ENCODE results near the gene GRK5.
"Not testable (repeated sequence)": the region's sequence is repeated elsewhere in the genome, so short reads cannot be mapped to it uniquely, and the experiment has no call there.

The GRK5 gene

DNA sequence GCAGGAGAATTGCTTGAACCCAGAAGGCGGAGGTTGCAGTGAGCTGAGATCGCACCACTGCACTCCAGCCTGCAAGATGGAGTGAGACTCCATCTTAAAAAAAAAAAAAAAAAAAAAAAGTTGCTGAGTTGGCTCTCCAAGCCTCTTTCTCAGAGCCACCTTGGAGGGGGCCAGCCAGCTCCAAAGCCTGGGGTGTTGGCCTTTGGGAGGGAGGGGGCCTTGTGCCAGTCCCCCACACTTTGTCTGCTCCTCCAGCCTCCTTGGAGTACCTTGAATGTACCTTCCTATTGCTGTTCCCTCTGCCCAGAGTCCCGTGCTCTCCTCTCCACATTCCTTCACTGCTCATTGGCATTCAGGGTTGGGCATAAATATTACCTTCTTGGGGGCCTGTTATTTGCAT lies 62.4 kb downstream of the GRK5 start:
- Histone ChIP-seq H3K27ac (ENCODE audit: low read depth, low read length) (no peak overlapping the region), H3K27me3 (ENCODE audit: low read length) (no peaks in the 10 kb centered on the region), H3K9me2 (replicated peaks; ENCODE audit: insufficient read depth, low read length) (no peaks in the 10 kb centered on the region), H3K9me3 (ENCODE audit: insufficient read depth, low read length) (no peaks in the 10 kb centered on the region), H3K79me2 (ENCODE audit: insufficient read depth, low read length) (no peaks in the 10 kb centered on the region), H3K36me3 (ENCODE audit: low read length) (no peaks in the 10 kb centered on the region), H3K4me2 (ENCODE audit: low read depth, low read length, poor library complexity, severe bottlenecking) (no peak overlapping the region), H3K4me3 (ENCODE audit: insufficient read depth, low read length, poor library complexity, severe bottlenecking) (no peak overlapping the region), H4K20me1 (ENCODE audit: low read depth, low read length) (no peaks in the 10 kb centered on the region), H2AFZ (ENCODE audit: low read depth, low read length, severe bottlenecking) (no peak overlapping the region), H3F3A (ENCODE audit: insufficient read depth) (no peaks in the 10 kb centered on the region), H3K9ac (ENCODE audit: low read length) (no peak overlapping the region)
- TF ChIP-seq, protein P1, sequence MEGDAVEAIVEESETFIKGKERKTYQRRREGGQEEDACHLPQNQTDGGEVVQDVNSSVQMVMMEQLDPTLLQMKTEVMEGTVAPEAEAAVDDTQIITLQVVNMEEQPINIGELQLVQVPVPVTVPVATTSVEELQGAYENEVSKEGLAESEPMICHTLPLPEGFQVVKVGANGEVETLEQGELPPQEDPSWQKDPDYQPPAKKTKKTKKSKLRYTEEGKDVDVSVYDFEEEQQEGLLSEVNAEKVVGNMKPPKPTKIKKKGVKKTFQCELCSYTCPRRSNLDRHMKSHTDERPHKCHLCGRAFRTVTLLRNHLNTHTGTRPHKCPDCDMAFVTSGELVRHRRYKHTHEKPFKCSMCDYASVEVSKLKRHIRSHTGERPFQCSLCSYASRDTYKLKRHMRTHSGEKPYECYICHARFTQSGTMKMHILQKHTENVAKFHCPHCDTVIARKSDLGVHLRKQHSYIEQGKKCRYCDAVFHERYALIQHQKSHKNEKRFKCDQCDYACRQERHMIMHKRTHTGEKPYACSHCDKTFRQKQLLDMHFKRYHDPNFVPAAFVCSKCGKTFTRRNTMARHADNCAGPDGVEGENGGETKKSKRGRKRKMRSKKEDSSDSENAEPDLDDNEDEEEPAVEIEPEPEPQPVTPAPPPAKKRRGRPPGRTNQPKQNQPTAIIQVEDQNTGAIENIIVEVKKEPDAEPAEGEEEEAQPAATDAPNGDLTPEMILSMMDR (IDR thresholded peaks at IDR 0.05; ENCODE audit: insufficient read depth, low read length, poor library complexity, severe bottlenecking) = no peak

DNA sequence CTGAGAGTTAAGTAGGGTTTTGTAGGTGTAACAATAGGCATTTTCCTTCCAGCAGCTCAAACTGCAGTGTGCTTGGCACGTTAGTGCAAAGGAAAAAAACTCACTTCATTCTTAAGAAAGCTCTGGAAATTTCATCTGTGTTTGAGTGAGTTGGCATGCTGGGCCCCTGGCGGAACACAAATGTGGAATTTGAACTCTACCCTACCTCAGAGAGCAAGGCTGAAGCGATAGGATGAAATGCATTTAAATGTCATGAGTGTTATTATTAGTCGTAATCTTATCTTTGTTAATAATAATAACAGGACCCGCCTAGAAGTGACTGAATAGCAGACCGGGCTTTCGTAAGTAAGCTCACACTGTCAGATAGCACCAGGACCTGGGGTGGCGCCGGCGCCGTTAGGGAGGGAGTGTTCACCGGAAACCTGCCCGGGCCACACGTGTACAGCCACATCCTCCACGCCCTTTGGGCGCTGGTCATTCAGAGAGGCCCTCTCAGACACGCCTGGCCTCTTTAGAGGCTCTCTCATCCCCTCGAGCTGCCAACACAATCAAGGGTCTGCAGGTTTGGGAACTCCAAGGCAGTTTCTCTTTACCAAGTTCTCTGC lies 63.5 kb downstream of the GRK5 start:
- Histone ChIP-seq H4K20me1 (ENCODE audit: low read depth, low read length) (no peaks in the 10 kb centered on the region), H3K9me3 (ENCODE audit: insufficient read depth, low read length) (no peaks in the 10 kb centered on the region), H3K27me3 (ENCODE audit: low read length) (no peaks in the 10 kb centered on the region), H3K4me3 (ENCODE audit: insufficient read depth, low read length, poor library complexity, severe bottlenecking) (no peak overlapping the region), H3K9ac (ENCODE audit: low read length) (no peak overlapping the region), H3K27ac (ENCODE audit: low read depth, low read length) (no peak overlapping the region), H3K4me2 (ENCODE audit: low read depth, low read length, poor library complexity, severe bottlenecking) (no peak overlapping the region), H3K79me2 (ENCODE audit: insufficient read depth, low read length) (no peaks in the 10 kb centered on the region), H3F3A (ENCODE audit: insufficient read depth) (no peaks in the 10 kb centered on the region), H3K36me3 (ENCODE audit: low read length) (no peaks in the 10 kb centered on the region), H2AFZ (ENCODE audit: low read depth, low read length, severe bottlenecking) (no peak overlapping the region), H3K9me2 (replicated peaks; ENCODE audit: insufficient read depth, low read length) (no peaks in the 10 kb centered on the region)
- TF ChIP-seq EZH2phosphoT487 (conservative IDR thresholded peaks at IDR 0.05; ENCODE audit: low read length) = no peak
- TF ChIP-seq, protein P1 (IDR thresholded peaks at IDR 0.05; ENCODE audit: insufficient read depth, low read length, poor library complexity, severe bottlenecking) = no peak

DNA sequence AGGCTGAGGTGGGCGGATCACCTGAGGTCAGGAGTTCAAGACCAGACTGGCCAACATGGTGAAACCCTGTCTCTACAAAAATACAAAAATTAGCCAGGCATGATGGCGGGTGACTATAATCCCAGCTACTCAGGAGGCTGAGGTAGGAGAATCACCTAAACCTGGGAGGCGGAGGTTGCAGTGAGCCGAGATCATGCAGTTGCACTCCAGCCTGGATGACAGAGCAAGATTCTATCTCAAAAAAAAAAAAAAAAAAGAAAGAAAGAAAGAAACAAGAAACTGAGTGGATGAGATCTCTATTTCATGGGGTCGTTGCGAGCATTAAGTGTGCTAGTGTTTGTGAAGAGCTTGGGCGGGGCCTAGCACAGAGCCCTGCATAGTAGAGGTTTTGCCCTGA lies 65.0 kb downstream of the GRK5 start:
- H3K27ac ChIP-seq (ENCODE audit: low read depth, low read length); H3K27me3 ChIP-seq (ENCODE audit: low read length); H3K4me2 ChIP-seq (ENCODE audit: low read depth, low read length, poor library complexity, severe bottlenecking): not testable (repeated sequence)

GRCh38 chr10:119272736-119273135 lies 65.4 kb downstream of the GRK5 start:
- TF ChIP-seq, protein P1 (IDR thresholded peaks at IDR 0.05; ENCODE audit: insufficient read depth, low read length, poor library complexity, severe bottlenecking) = no peak
- no peak for TF ChIP-seq EZH2phosphoT487 (conservative IDR thresholded peaks at IDR 0.05; ENCODE audit: low read length)
- no peak overlapping the region for H3K4me3 ChIP-seq (ENCODE audit: insufficient read depth, low read length, poor library complexity, severe bottlenecking)
- no peaks in the 10 kb centered on the region for H3K27me3 ChIP-seq (ENCODE audit: low read length)
- no peak overlapping the region for H3K9ac ChIP-seq (ENCODE audit: low read length)
- H2AFZ ChIP-seq (ENCODE audit: low read depth, low read length, severe bottlenecking) = no peak overlapping the region
- H3K36me3 ChIP-seq (ENCODE audit: low read length) = no peaks in the 10 kb centered on the region
- H3F3A ChIP-seq (ENCODE audit: insufficient read depth) = no peaks in the 10 kb centered on the region
- H3K4me2 ChIP-seq (ENCODE audit: low read depth, low read length, poor library complexity, severe bottlenecking) = no peak overlapping the region
- no peak overlapping the region for H3K27ac ChIP-seq (ENCODE audit: low read depth, low read length)
- no peaks in the 10 kb centered on the region for H4K20me1 ChIP-seq (ENCODE audit: low read depth, low read length)
- H3K9me3 ChIP-seq (ENCODE audit: insufficient read depth, low read length) = no peaks in the 10 kb centered on the region
- H3K79me2 ChIP-seq (ENCODE audit: insufficient read depth, low read length) = no peaks in the 10 kb centered on the region
- no peaks in the 10 kb centered on the region for H3K9me2 ChIP-seq (replicated peaks; ENCODE audit: insufficient read depth, low read length)

More for the DNA sequence above, 65.0 kb downstream of the GRK5 start:
- H2AFZ ChIP-seq (ENCODE audit: low read depth, low read length, severe bottlenecking); H3K9me3 ChIP-seq (ENCODE audit: insufficient read depth, low read length); H4K20me1 ChIP-seq (ENCODE audit: low read depth, low read length); H3K9ac ChIP-seq (ENCODE audit: low read length); H3F3A ChIP-seq (ENCODE audit: insufficient read depth); H3K36me3 ChIP-seq (ENCODE audit: low read length); H3K79me2 ChIP-seq (ENCODE audit: insufficient read depth, low read length); H3K9me2 ChIP-seq (replicated peaks; ENCODE audit: insufficient read depth, low read length); H3K4me3 ChIP-seq (ENCODE audit: insufficient read depth, low read length, poor library complexity, severe bottlenecking): not testable (repeated sequence)
